Hematopoietic multipotent progenitor cell treated with erythropoietin and hydrocortisone succinate and interleukin-3 and kit ligand, for 15 days (in vitro differentiated cells): Measurements from ENCODE around the gene GTF3C1.

Experiments used
- DNase-seq: peaks from one replicate; pipeline ENCODE4 v3.0.0-alpha.2; 2015; ENCODE audit warnings: low spot score

The GTF3C1 gene

DNA sequence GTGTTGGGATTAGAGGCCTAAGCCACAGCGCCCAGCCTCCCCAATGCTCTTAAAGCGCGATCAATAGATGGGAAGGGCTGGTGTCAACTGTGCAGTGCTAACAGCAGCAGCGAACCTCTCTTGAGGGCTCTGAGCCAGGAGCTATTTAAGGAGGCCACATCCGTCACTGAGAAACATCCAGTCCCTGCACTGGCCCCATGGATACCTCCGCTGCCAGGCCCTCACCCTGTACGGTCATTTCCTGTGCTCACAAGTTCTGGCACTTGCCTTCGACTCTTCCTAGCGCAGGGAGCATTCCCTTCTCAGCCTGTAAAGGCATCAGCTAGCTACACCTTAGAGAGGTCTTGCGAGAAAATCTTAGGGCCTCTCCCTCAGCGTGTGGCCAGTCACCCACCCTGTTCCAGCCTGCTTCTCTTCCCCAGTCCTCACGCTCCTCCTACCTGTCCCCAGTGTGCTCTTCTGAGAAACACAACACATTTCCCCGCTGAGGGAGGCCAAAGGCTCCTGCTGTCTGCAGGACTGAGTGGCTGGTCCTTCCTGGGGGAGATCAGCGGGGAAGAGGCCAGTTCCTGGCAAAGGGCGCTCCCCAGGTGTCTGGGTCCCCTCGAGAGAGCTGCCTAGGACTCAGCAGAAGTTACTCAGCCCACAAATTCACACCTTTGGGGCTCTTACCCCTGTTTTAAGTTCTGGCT, 28.6 kb downstream of the GTF3C1 start:
- no peak for DNase-seq

- DNase-seq: no peak
Measured at GRCh38 chr16:27518226-27518625, 31.5 kb downstream of the GTF3C1 start.

- DNase-seq: no peak
Measured at GRCh38 chr16:27517664-27518063, 32.0 kb downstream of the GTF3C1 start.

GRCh38 chr16:27516365-27516764, 33.3 kb downstream of the GTF3C1 start:
- no peak for DNase-seq

GRCh38 chr16:27515874-27516353, 33.8 kb downstream of the GTF3C1 start:
- DNase-seq: peak; percentile 27

- DNase-seq: no peak
Measured at GRCh38 chr16:27514806-27515205, 34.9 kb downstream of the GTF3C1 start.

GRCh38 chr16:27511657-27512448, 37.9 kb downstream of the GTF3C1 start:
- DNase-seq: no peak

DNA sequence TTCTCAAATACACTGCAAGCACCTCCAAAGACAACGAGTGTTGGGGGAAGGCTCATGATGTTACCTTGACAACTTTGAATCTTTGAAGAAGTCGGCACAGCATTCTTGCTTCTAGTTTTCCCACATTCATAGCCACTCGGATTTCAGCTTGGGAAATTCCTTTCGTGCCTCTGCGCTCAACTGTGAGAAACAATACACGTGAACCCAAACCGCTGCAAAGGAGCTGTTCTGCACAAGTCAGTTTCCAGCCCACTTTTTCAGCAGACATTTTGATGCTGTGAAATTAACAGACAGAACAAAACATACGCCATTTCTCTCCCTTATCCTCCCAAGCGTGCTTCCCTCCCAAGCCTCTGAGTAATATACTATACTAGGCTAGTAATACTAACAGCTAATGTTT, 41.2 kb downstream of the GTF3C1 start:
- DNase-seq: no peak

- DNase-seq: no peak
Measured at GRCh38 chr16:27506771-27507170, 42.9 kb downstream of the GTF3C1 start.

GRCh38 chr16:27505297-27506236, 44.1 kb downstream of the GTF3C1 start:
- DNase-seq: no peak

GRCh38 chr16:27503662-27504061, 46.1 kb downstream of the GTF3C1 start:
- no peak for DNase-seq

DNA sequence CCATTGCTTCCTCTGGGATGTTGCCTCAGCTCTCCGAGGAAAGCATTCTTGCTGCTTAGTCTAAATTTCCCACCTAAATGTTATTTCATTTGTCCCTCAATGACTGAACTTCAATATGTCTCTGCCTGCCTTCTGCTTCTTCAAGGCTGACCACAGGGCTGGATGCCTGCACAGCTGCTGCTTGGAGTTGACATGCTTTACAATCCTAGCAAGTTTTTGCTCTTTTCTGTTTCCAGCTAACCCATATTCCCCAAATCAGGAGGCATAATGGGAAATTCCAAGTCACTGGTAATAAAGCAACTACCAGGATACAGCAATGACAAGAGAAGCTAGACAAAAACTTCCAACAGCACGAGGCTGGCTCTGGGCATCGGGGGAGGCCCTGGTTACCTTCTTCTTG, 48.9 kb downstream of the GTF3C1 start:
- no peak for DNase-seq

- DNase-seq: no peak
Measured at GRCh38 chr16:27499659-27500055, 50.1 kb downstream of the GTF3C1 start.

DNA sequence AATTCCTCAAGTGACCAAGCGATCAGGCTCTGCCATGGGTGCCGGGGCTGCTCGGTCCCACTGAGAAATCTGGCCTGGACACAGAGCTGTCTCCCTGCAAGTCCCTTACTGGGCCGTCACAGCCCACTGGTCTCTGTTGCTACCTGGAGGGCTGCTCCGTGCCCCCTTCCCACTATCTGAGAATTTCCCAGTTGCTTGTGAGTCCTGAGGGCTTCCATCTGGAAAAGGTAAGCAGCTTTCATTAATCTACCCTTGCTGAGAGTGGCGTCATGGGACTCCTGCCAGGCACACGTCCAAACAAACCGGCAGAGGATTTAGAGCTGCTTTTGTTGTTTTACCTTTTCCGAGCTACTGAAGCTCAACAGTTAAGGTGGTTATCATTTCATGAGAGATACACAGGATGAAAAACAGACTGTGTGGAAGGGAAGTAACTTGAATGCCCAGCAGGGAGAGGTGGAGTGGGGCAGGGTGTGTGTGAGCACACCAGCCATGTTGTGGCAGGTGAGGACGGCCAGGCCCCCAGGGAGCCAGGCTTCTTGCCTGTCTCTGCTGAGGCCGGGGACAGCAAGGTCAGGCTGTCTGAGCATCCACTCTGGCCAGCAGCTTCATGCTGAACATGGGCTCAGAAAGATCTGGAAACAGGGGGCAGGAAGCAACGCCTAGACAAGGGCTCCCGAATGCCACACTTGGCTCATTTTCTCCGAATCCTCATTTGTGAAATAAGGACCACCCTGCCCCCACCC, 50.6 kb downstream of the GTF3C1 start:
- DNase-seq: no peak

- no peak for DNase-seq
Measured at GRCh38 chr16:27498031-27498825, 51.5 kb downstream of the GTF3C1 start.

- no peak for DNase-seq
Measured at GRCh38 chr16:27495191-27495590, 54.5 kb downstream of the GTF3C1 start.

DNA sequence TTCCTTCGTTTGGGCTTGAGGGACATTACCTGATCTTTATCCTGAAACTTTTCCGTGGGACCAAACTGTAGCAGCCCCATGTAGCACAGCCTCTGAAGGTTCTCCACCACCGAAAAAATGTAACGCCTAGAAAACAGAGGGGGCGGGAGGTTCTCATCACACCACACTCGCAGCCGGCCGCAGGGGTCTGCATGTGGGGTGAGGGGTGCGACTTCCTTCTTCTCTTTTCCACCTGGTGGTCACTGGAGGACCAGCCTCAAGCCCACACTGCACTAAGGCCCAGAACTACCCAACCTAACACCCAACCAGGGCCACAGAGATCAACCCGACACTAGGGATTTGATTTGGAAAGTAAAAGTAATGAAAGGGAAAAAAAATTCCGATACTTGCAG, 57.1 kb downstream of the GTF3C1 start:
- no peak for DNase-seq

GRCh38 chr16:27491894-27492587, 57.7 kb downstream of the GTF3C1 start:
- DNase-seq: no peak

DNA sequence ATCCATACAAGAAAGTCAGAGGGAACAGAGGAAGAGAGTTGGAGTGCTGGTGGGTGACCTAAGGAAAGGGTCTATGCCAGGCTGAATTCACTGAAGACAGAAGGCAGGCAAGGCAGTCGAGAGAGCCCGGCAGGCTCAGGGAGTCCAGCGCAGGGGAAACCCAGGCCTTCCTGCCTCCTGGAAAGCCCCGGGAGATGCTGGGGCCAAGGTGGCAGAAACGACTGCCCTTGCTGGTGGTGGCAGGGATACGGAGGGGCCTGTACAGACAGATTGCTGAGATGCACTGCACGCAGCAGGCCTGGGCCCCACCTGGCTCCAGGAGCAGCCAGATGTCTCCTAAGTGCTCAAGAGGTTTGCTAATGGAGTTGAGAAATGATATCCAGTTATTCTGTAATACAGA, 59.8 kb downstream of the GTF3C1 start:
- no peak for DNase-seq

DNA sequence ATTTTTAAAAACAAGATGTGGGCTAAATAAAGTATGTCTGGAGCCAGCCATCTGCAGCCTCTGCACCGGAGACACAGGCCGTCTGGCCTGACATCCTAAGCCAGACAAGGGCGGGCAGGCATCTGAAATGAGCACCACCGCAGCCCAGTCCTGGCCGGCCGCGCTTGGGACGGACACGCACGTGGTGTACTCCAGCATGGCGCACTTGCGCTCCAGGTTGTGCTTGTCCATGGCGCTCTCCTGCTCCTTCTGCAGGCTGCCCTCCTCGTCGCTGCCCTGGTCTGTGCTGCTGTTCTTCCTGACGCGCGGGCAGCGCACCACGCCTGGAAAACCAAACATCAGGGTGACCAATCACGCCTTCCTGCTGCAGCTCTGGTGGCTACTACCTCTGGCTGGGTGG, 60.3 kb downstream of the GTF3C1 start:
- no peak for DNase-seq
